Ovary (tissue), 9 donors: ENCODE data around the gene ANTXRL. TPM values are rescaled to one million over a fixed set of nuclear protein-coding genes. Genes with fewer than 3 reads are reported as not detected.
"Not testable (repeated sequence)": the region's sequence is repeated elsewhere in the genome, so short reads cannot be mapped to it uniquely, and the experiment has no call there.

Experiments used
- DNase-seq, 5 donors: peaks; one replicate each; pipeline ENCODE4 v3.0.0-alpha.2; 2019 to 2020
- H3K27ac ChIP-seq, 2 donors: fragments of 200-600 bp; one replicate each; pipeline versions ENCODE4 v1.5.1 to v1.8.0; 2019 to 2022
- H3K27me3 ChIP-seq: fragments of 200-600 bp; one replicate; pipeline ENCODE4 v1.8.0; 2022
- H3K36me3 ChIP-seq: fragments of 200-600 bp; sonication (generic); one replicate; pipeline ENCODE4 v1.5.1; 2019
- H3K4me1 ChIP-seq: one replicate; pipeline ENCODE4 v1.8.1; 2013; ENCODE audit warnings: mild to moderate bottlenecking, moderate library complexity; ENCODE audit not compliant: insufficient read depth
- H3K4me3 ChIP-seq: fragments of 200-600 bp; sonication (generic); one replicate; pipeline ENCODE4 v1.5.1; 2017
- H3K9me3 ChIP-seq, 2 donors: fragments of 200-600 bp in 1 of 2; sonication (generic) in 1 of 2; one replicate each; pipeline versions ENCODE4 v1.5.1 to v1.8.1; 2013 to 2019; ENCODE audit warnings: mild to moderate bottlenecking in 1 of 2, moderate library complexity in 1 of 2
- EP300 ChIP-seq: sonication (generic); formaldehyde crosslinking; IDR thresholded peaks from one replicate; pipeline ENCODE4 v1.6.1; 2017; ENCODE audit warnings: antibody characterized with exemption
- POLR2A ChIP-seq: fragments of 450-650 bp; IDR thresholded peaks from one replicate; pipeline ENCODE4 v1.6.1; 2017; ENCODE audit warnings: antibody characterized with exemption, mild to moderate bottlenecking, moderate library complexity
- WGBS, 3 donors: extraction: QIAGEN DNeasy Blood & Tissue Kit in 1 of 3; methylation state at CpG; one replicate each; pipeline versions ENCODE4 v1.1.5 to v1.1.7; 2013 to 2017; 5-methylcytosine and 5-hydroxymethylcytosine counted together
- intact Hi-C, 4 donors: fragments of 100-400 bp; cut with DNase I; formaldehyde crosslinking; loops; one replicate each; pipeline versions ENCODE4 v1.11.0 to v1.15.1; 2022 to 2023
- polyA plus RNA-seq, 2 donors: library from polyadenylated mRNA; stranded (reverse); fragments of 200-250 nt in 1 of 2; fragments of 350-450 nt in 1 of 2; fragmentation: Illumina TruSeq in 1 of 2; extraction: RNeasy Lipid Tissue Mini Kit (QIAGEN cat#74804) in 1 of 2; gene quantifications; one replicate each; pipeline ENCODE4 v1.2.3, GENCODE V29; 2013 to 2014
- total RNA-seq, 7 donors: library from RNA; depleted of rRNA in 2 of 7; stranded (reverse); fragments of >200 nt in 2 of 7; fragmentation: NEBNext Ultra II Directional in 3 of 7; extraction: Animal tissue kit (Norgen Biotek cat#: 25700) in 3 of 7; gene quantifications; one replicate each; pipeline versions ENCODE4 v1.1.0 to v1.2.4, GENCODE V29; 2016 to 2023
- TF ChIP-seq, protein P1 (sequence below), 3 donors: fragments of 450-650 bp in 2 of 3; fragments of 200-600 bp in 1 of 3; IDR thresholded peaks; one replicate each; pipeline versions ENCODE4 v1.5.1 to v1.8.0; 2016 to 2022; ENCODE audit warnings: antibody characterized with exemption in 3 of 3, mild to moderate bottlenecking in 1 of 3
- donor health status: DM: no; HTN: no; CAD: no; lungs with moderate emphysema.
- donor health status: DM: no; HTN: no; CAD: no.
- donor health status: Bipolar disorder and iron deficiency.
- donor health status: DM: yes; HTN: yes; CAD: no.
- donor health status: DM: no; HTN: no; CAD: no.
- donor health status: DM: yes; HTN: yes; CAD: no.

The ANTXRL gene
- total and polyA plus RNA-seq, 9 donors, result 0.51 TPM; not detected in 8

DNA sequence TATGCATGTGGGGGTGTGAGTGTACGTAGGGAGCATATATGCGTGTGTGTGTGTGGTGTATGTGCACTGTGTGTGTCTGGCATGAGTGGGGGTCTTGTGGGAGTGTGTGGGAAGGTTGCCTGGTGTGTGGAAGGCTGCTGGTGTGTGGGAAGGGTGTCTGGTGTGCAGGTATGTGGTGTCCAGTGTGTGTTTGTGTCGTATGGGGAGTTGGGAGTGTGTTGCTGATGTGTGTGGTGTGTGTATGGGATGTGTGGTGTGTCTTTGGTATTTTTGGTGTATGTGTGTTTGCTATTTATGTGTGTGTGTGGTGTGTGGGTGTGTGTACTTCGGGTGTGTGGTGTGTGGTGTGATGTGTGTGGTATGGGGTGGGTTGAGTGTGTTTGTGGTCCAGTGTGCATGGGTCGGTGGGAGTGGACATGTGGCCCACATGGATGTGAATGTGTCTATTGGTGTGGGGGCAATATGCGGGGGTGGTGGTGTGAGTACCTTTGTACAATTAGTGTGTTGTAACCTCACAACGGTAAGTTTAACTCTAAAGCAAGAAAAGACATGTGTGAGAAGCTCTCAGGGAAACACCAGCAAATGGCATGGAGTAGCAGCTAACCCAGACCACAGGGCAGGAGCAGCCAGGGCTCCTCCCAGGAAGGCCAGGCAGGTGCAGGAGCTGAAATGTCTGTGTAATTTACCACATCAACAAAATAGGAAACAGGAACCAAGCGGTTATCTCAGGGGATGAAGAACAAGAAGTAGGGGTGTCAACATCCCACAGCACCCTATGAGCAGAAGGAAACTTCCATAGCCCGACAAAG is 11.9 kb downstream of the ANTXRL start:
- no peak for DNase-seq
- intact Hi-C loops, result no loop called here
- H3K9me3 ChIP-seq, result no peaks in the 10 kb centered on the region
- no peak overlapping the region for H3K4me3 ChIP-seq
- WGBS, 3 donors, result 82 to 86% (median 84%) methylated on average over 9 of the region's 9 CpGs
- no peaks in the 10 kb centered on the region for H3K4me1 ChIP-seq
- H3K27me3 ChIP-seq, result no peaks in the 10 kb centered on the region
- no peak overlapping the region for H3K27ac ChIP-seq
- TF ChIP-seq, protein P1, sequence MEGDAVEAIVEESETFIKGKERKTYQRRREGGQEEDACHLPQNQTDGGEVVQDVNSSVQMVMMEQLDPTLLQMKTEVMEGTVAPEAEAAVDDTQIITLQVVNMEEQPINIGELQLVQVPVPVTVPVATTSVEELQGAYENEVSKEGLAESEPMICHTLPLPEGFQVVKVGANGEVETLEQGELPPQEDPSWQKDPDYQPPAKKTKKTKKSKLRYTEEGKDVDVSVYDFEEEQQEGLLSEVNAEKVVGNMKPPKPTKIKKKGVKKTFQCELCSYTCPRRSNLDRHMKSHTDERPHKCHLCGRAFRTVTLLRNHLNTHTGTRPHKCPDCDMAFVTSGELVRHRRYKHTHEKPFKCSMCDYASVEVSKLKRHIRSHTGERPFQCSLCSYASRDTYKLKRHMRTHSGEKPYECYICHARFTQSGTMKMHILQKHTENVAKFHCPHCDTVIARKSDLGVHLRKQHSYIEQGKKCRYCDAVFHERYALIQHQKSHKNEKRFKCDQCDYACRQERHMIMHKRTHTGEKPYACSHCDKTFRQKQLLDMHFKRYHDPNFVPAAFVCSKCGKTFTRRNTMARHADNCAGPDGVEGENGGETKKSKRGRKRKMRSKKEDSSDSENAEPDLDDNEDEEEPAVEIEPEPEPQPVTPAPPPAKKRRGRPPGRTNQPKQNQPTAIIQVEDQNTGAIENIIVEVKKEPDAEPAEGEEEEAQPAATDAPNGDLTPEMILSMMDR (IDR thresholded peaks at IDR 0.05), result no peak
- no peak for TF ChIP-seq POLR2A
- no peak for TF ChIP-seq EP300
- no peaks in the 10 kb centered on the region for H3K36me3 ChIP-seq

DNA sequence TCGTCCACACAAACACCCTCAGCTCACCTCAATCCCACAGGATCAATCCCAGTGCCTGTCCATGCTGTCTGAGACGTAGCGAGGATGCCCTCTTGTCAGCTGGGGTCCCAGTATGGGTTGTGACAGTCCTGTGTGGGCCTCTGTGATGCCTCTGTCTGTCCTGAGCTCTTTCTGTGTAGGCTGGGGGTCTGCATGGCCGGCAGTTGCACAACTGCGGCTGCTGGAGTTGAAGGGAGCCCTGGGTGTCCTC is 12.4 kb downstream of the ANTXRL start:
- Histone ChIP-seq H3K9me3 (no peaks in the 10 kb centered on the region), H3K4me3 (no peak overlapping the region), H3K4me1 (no peaks in the 10 kb centered on the region), H3K36me3 (no peaks in the 10 kb centered on the region), H3K27me3 (no peaks in the 10 kb centered on the region), H3K27ac (no peak overlapping the region)
- DNase-seq, result no peak
- no peak for TF ChIP-seq POLR2A
- TF ChIP-seq EP300, result no peak
- WGBS, 3 donors, result 90 to 98% (median 92%) methylated on average over 4 to 5 of the region's 5 CpGs
- intact Hi-C loops, result no loop called here

DNA sequence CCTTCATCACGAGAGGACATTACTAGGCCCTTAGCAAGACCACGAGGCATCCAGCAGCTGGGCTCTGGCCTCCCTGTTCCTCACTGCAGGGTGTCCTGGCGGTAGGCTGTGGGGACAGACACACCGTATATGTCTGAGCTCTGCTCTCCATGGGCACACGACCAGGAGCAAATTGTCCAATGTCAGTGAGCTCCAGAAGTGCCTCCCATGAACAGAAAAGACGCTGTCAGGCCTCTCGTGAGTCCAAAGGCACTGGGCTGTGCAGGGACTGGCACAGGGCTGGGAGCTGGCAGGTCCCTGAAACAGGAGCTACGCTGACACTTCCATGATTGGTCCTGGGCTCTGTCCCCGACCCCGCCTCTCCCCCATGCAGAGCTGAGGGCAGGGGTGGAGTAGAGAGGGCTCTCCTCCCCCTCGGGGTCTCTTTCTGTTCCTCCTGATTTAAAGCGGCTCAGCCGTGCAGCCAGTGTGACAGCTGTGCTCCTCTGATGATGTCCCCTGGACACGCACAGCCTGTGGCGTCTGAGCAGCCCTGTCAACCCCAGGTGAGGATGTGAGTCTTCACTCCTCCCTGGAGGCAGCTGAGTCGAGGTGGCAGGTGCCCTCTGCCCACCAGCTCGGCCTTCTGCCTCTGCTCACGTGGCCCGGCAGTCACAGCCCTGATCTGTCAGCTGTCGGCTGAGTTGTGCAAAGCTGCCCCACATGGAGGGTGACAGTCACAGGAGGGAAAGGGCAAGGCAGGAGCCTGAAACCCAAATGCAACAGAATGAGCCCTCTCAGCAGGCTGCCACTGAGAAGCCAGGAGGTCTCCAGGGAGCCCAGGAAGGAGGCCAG is 13.0 kb downstream of the ANTXRL start:
- Histone ChIP-seq H3K27me3 (no peaks in the 10 kb centered on the region), H3K4me1 (no peaks in the 10 kb centered on the region), H3K4me3 (no peak overlapping the region), H3K36me3 (no peaks in the 10 kb centered on the region), H3K9me3 (no peaks in the 10 kb centered on the region), H3K27ac (no peak overlapping the region)
- TF ChIP-seq, protein P1 (IDR thresholded peaks at IDR 0.05), result no peak
- no peak for TF ChIP-seq POLR2A
- no peak for TF ChIP-seq EP300
- DNase-seq, result no peak
- 78 to 86% (median 81%) methylated on average over 19 to 20 of the region's 20 CpGs for WGBS, 3 donors
- intact Hi-C loops, result no loop called here

DNA sequence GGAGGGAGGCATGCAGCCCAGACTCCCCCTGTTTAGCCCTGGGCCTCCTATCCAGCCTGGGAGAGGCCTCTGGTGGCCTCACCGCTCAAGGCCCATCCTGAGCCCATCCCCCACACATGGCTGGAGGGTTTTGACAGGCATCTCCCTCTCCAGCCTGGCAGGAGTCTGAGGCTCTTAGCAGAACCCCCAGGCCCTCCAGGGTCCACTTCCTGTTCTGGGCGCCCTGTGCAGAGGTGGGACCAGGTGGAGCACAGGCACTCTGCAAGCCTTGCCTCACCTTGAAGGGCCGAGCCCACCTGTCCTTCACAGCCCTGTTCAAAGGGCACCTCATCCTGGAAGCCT is 13.5 kb downstream of the ANTXRL start:
- H3K4me1 ChIP-seq, H3K27me3 ChIP-seq, DNase-seq, intact Hi-C loops, H3K27ac ChIP-seq, H3K9me3 ChIP-seq, H3K36me3 ChIP-seq, H3K4me3 ChIP-seq: not testable (repeated sequence)
- WGBS, 3 donors, result 62 to 95% (median 90%) methylated on average over 2 to 3 of the region's 3 CpGs

DNA sequence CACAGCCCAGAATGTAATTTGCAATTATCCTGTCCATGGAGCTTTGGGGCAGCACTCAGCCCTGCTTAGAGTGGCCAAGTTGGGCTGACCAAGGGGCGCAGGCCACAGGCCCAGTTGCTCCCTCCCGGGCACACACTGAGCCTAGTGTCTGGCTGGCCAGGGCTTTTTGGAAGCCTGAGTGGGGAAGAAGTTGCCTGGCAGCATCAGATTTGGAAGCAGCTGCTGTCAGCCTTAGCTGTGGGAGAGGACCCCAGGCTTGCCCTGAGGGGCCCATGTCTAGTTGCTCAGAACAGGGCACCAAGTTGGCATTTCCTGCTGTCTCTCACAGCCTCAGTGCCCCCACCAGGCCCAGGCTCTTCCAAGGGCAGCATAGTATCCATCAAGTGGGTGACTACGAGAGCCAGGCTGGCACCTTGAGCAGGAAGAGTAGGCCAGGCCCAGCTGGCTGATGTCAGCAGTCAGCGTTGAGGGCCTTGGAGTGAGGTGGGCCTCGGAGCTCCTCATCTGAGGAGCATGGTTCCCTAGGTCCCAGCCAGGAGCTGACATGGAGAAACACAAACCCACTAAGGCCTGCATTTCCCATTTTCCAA is 14.4 kb downstream of the ANTXRL start:
- 88 to 96% (median 91%) methylated on average over 5 of the region's 5 CpGs for WGBS, 3 donors
- no peak for TF ChIP-seq EP300
- no peak for TF ChIP-seq POLR2A
- TF ChIP-seq, protein P1 (IDR thresholded peaks at IDR 0.05), result no peak
- Histone ChIP-seq H3K27ac (no peak overlapping the region), H3K36me3 (no peaks in the 10 kb centered on the region), H3K4me1 (no peaks in the 10 kb centered on the region), H3K4me3 (no peak overlapping the region), H3K27me3 (no peaks in the 10 kb centered on the region), H3K9me3 (no peaks in the 10 kb centered on the region)
- DNase-seq, result no peak
- intact Hi-C loops, result no loop called here
